Retinal pigment epithelial cell (primary cell): Measurements from ENCODE around the gene ACER1.

Experiments used
- DNase-seq: peaks from one replicate; pipeline ENCODE4 v3.0.0-alpha.2; 2010; ENCODE audit warnings: low read depth
- H3K4me3 ChIP-seq: 2 replicates; pipeline ENCODE4 v1.5.1; 2011; ENCODE audit warnings: mild to moderate bottlenecking, low read length, control low read depth, moderate library complexity
- TF ChIP-seq, protein P1 (sequence below): conservative IDR thresholded peaks from 2 replicates; pipeline ENCODE4 v1.5.1; 2011; ENCODE audit warnings: low read depth, low read length, control low read depth, inconsistent platforms

The ACER1 gene

DNA sequence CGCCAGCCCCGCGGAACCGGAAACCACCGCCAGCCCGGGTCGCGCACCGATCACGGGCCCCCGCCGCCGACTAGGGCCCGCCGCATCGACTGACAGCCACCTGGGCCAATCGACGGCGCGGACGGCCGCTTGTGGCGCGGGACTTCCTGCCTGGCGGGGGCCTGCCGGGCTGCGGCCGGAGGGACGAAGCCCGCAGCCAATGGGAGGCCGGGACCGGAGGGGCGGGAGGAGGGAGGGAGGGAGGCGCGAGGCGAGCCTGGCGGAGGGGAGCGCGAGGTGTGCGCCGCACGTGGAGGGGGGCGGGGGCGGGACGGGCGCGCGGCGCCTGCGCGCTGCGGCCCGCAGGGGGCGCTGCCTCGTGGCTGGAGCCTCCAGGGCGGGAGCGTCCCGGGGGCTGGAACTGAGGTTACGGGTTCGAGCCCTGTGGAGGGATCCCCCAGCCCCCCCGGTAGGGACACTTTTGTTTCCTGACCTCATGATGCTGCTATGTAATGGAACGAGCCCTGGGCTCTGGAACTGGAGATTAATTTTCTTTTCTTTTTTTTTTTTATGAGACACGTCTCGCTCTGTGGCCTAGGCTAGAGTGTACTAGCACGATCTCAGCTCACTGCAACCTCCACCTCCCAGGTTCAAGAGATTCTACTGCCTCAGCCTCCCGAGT lies 53.4 kb downstream of the ACER1 start, which contains the start of gene MLLT1:
TSS of gene MLLT1 (minus strand) at position 45 of the 661 bp plus-strand sequence. CDS start 191 bp downstream, outside the sequence.
- TF ChIP-seq, protein P1, sequence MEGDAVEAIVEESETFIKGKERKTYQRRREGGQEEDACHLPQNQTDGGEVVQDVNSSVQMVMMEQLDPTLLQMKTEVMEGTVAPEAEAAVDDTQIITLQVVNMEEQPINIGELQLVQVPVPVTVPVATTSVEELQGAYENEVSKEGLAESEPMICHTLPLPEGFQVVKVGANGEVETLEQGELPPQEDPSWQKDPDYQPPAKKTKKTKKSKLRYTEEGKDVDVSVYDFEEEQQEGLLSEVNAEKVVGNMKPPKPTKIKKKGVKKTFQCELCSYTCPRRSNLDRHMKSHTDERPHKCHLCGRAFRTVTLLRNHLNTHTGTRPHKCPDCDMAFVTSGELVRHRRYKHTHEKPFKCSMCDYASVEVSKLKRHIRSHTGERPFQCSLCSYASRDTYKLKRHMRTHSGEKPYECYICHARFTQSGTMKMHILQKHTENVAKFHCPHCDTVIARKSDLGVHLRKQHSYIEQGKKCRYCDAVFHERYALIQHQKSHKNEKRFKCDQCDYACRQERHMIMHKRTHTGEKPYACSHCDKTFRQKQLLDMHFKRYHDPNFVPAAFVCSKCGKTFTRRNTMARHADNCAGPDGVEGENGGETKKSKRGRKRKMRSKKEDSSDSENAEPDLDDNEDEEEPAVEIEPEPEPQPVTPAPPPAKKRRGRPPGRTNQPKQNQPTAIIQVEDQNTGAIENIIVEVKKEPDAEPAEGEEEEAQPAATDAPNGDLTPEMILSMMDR = peak; percentile 49
- peak; percentile 82 for DNase-seq
- peak within 1 kb of the TSS; percentile 82 for H3K4me3 ChIP-seq

DNA sequence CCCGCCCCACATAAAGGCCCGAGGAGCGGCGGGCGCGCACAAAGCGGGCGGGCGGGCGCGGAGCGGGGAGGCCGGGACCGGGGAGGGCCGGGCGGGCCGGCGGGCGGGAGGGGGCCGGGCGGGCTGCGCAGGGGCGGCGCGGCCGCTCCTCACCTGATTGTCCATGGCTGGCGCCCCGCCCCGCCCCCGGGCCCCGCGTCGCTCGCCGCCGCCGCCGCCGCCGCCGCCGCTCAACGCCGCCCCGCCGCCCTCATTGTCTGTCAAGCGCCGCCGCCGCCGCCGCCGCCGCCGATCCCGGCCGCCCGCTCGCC lies 53.8 kb downstream of the ACER1 start:
- TF ChIP-seq, protein P1 = no peak
- H3K4me3 ChIP-seq = peak overlapping the region; percentile 82
- no peak for DNase-seq

DNA sequence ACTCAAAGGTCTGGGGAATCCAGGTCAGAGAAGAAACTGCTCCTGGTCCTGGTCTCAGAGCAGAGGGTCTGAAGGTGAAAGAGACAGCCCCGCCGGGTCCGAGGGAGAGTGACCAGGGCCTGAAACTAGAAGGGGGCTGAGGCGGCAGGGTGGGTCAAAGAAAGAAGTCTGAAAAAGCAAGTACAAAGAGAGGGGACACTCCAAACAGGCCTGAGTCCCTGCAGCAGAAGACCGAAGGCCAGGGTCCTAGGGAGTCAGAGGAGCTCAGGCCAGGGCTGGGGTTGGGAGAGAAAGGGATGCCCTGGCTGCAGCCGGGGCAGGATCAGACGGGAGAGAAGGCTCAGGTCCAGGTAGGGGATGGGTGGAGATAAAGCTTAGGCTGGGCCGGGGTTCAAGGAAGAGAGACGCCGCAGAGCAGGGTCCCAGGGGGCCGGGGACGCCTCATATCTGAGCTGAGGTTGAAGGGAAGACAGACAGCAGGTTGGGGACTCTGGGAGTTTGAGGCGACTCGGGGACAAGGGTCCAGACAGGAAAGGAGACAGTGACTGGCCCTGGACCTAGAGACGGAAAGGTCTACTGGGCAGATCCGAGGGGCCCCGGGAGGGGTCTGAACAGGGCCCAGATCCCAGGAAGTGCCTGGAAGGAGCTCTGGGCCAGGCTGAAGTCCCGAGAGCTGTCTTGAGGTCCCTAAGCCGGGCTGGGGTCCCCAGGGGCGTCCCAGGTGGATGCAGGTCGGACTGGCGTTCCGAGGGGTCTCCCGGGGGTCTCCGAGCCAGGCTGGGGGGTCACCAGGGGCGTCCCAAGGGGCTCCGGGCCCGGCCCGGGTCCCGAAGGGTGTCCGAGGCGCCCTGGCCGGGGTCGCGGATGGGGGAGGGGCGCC lies 54.4 kb downstream of the ACER1 start:
- no peak for DNase-seq
- H3K4me3 ChIP-seq = peak overlapping the region; percentile 82
- TF ChIP-seq, protein P1 = no peak

DNA sequence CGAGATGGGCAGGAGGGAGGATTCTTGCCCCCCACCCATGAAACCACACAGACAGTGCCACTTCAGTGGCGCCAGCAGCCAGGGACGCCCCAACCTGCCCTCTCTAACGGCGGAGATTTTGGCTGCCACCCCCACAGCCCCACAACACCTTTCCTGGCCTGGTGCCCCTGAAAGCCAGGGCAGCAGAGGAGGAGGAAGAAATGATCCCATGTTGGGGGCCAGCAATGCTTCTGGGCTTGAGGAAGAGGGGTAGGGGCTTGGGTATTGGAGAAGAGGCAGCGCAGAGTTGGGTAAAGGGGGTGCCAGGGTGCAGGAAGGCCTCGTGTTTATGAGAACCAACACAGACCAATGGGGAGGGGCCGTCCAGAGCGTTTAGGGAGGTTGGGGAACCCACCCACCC lies 55.4 kb downstream of the ACER1 start:
- DNase-seq = no peak
- TF ChIP-seq, protein P1 = no peak
- H3K4me3 ChIP-seq = no peak overlapping the region

DNA sequence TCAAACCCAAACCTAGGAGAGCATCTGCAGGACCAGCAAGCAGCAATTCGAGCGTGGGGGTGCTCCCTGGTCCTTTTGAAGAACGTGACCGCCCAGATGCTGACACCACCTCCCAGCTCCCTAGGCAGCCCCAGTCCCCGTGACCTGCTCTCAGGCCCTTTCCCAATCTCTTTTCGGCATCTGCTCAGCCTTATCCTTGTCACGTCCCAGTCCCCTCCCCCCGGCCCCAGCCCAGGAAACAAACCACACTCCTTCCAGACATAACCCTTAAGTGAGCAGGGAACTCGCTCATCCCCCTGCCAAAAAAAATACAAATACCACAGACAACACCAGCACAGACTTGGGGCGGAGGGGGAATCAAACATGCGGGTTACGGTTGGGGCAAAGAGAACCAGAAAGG lies 57.0 kb downstream of the ACER1 start:
- H3K4me3 ChIP-seq = no peak overlapping the region
- no peak for DNase-seq
- TF ChIP-seq, protein P1 = no peak

DNA sequence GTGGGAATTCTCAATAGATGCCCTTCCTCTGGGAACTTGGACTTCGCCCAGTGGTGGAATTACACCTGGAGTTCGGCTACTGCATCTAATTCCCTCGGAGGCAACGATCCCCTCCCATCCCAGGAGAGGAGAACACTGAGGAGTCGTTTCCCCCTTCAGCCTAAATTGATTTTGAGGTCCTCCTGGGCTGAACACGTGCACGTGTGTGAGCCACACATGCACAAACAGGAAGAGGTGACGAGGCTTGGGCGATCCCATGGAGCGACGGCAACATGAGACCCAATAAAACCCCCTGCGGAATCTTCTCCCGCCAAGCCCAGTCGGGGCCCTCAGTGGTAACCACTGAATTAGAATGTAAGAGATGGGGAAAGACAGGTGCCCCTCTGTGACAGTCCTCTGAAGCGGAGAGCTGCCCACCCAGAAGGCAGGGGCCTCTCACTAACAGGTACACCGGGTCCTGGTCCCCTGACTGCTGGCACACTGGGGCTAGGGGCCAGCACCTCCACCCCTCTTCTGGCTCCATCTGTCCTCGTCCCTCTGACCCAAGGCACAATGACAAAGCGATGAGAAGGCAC lies 58.2 kb downstream of the ACER1 start:
- TF ChIP-seq, protein P1 = no peak
- DNase-seq = no peak
- no peak overlapping the region for H3K4me3 ChIP-seq
